NT2/D1 (cell line): ENCODE results near the gene NIM1K.

Source experiments
- DNase-seq: peaks from one replicate; pipeline ENCODE4 v3.0.0-alpha.2; 2011; ENCODE audit warnings: low read depth, low spot score
- H3K27me3 ChIP-seq: 2 replicates; pipeline ENCODE4 v1.6.0; 2011; ENCODE audit warnings: mild to moderate bottlenecking; ENCODE audit not compliant: insufficient read length, insufficient read depth
- H3K36me3 ChIP-seq: 2 replicates; pipeline ENCODE4 v1.6.1; 2011; ENCODE audit warnings: mild to moderate bottlenecking, low read length, mixed read lengths; ENCODE audit not compliant: insufficient read depth, insufficient read length
- H3K4me1 ChIP-seq: 2 replicates; pipeline ENCODE4 v1.5.1; 2011; ENCODE audit not compliant: insufficient read depth, insufficient read length
- H3K4me3 ChIP-seq: 2 replicates; pipeline ENCODE4 v1.5.1; 2011; ENCODE audit warnings: low read depth; ENCODE audit not compliant: insufficient read length
- H3K9ac ChIP-seq: 2 replicates; pipeline ENCODE4 v1.6.0; 2011; ENCODE audit warnings: low read depth; ENCODE audit not compliant: insufficient read length
- H3K9me3 ChIP-seq: 2 replicates; pipeline ENCODE4 v1.5.1; 2011; ENCODE audit warnings: mild to moderate bottlenecking, low read length; ENCODE audit not compliant: insufficient read depth
- SUZ12 ChIP-seq: IDR thresholded peaks from 2 replicates; pipeline ENCODE4 v1.6.1; 2011; ENCODE audit not compliant: insufficient read length, insufficient read depth; ENCODE audit errors: extremely low read depth
- YY1 ChIP-seq: IDR thresholded peaks from 2 replicates; pipeline ENCODE4 v1.6.1; 2011; ENCODE audit not compliant: insufficient read length, insufficient read depth
- ZNF274 ChIP-seq: IDR thresholded peaks from 2 replicates; pipeline ENCODE4 v1.6.1; 2011; ENCODE audit warnings: mild to moderate bottlenecking, low read depth, low read length

Gene NIM1K

GRCh38 chr5:43202380-43202779 is 10.4 kb downstream of the NIM1K start:
- Histone ChIP-seq H3K9me3 (no peaks in the 10 kb centered on the region), H3K36me3 (no peaks in the 10 kb centered on the region), H3K9ac (no peak overlapping the region), H3K4me1 (no peaks in the 10 kb centered on the region), H3K27me3 (no peaks in the 10 kb centered on the region), H3K4me3 (no peak overlapping the region)
- TF ChIP-seq SUZ12 (no peak), YY1 (no peak), ZNF274 (no peak)
- no peak for DNase-seq

GRCh38 chr5:43203373-43203772 is 11.3 kb downstream of the NIM1K start:
- no peak overlapping the region for H3K4me3 ChIP-seq
- no peaks in the 10 kb centered on the region for H3K9me3 ChIP-seq
- no peak for DNase-seq
- no peaks in the 10 kb centered on the region for H3K36me3 ChIP-seq
- no peaks in the 10 kb centered on the region for H3K27me3 ChIP-seq
- H3K4me1 ChIP-seq = no peaks in the 10 kb centered on the region
- TF ChIP-seq ZNF274 (no peak), SUZ12 (no peak), YY1 (no peak)
- H3K9ac ChIP-seq = no peak overlapping the region

- Histone ChIP-seq H3K9me3 (no peaks in the 10 kb centered on the region), H3K4me1 (no peaks in the 10 kb centered on the region), H3K4me3 (no peak overlapping the region), H3K36me3 (no peaks in the 10 kb centered on the region), H3K9ac (no peak overlapping the region), H3K27me3 (no peaks in the 10 kb centered on the region)
- no peak for DNase-seq
- no peak for TF ChIP-seq YY1
- no peak for TF ChIP-seq SUZ12
- no peak for TF ChIP-seq ZNF274
These were observed 12.9 kb downstream of the NIM1K start for GRCh38 chr5:43204958-43205357.

- no peak for DNase-seq
- Histone ChIP-seq H3K4me1 (no peaks in the 10 kb centered on the region), H3K9me3 (no peaks in the 10 kb centered on the region), H3K36me3 (no peaks in the 10 kb centered on the region), H3K4me3 (no peak overlapping the region), H3K9ac (no peak overlapping the region), H3K27me3 (no peaks in the 10 kb centered on the region)
- TF ChIP-seq YY1 (no peak), SUZ12 (no peak), ZNF274 (no peak)
These were observed 15.6 kb downstream of the NIM1K start for GRCh38 chr5:43207601-43208000.

GRCh38 chr5:43208658-43209057 is 16.6 kb downstream of the NIM1K start:
- no peak overlapping the region for H3K4me3 ChIP-seq

GRCh38 chr5:43209060-43209459 is 17.0 kb downstream of the NIM1K start:
- TF ChIP-seq SUZ12 = no peak
- TF ChIP-seq YY1 = no peak
- TF ChIP-seq ZNF274 = no peak
- H3K9me3 ChIP-seq = no peaks in the 10 kb centered on the region
- H3K4me3 ChIP-seq = no peak overlapping the region
- no peaks in the 10 kb centered on the region for H3K36me3 ChIP-seq
- no peaks in the 10 kb centered on the region for H3K4me1 ChIP-seq
- H3K9ac ChIP-seq = no peak overlapping the region
- no peaks in the 10 kb centered on the region for H3K27me3 ChIP-seq
- DNase-seq = no peak

More at GRCh38 chr5:43208658-43209057, 16.6 kb downstream of the NIM1K start:
- TF ChIP-seq ZNF274 (no peak), YY1 (no peak), SUZ12 (no peak)
- Histone ChIP-seq H3K4me1 (no peaks in the 10 kb centered on the region), H3K9ac (no peak overlapping the region), H3K9me3 (no peaks in the 10 kb centered on the region), H3K27me3 (no peaks in the 10 kb centered on the region), H3K36me3 (no peaks in the 10 kb centered on the region)
- DNase-seq = no peak

- Histone ChIP-seq H3K9ac (no peak overlapping the region), H3K9me3 (no peaks in the 10 kb centered on the region), H3K27me3 (no peaks in the 10 kb centered on the region), H3K4me1 (no peaks in the 10 kb centered on the region), H3K4me3 (no peak overlapping the region), H3K36me3 (no peaks in the 10 kb centered on the region)
- DNase-seq = no peak
- no peak for TF ChIP-seq SUZ12
- no peak for TF ChIP-seq ZNF274
- no peak for TF ChIP-seq YY1
These were observed 17.8 kb downstream of the NIM1K start for GRCh38 chr5:43209833-43210232.
